ENCODE measurements around the gene ALK.

DNA sequence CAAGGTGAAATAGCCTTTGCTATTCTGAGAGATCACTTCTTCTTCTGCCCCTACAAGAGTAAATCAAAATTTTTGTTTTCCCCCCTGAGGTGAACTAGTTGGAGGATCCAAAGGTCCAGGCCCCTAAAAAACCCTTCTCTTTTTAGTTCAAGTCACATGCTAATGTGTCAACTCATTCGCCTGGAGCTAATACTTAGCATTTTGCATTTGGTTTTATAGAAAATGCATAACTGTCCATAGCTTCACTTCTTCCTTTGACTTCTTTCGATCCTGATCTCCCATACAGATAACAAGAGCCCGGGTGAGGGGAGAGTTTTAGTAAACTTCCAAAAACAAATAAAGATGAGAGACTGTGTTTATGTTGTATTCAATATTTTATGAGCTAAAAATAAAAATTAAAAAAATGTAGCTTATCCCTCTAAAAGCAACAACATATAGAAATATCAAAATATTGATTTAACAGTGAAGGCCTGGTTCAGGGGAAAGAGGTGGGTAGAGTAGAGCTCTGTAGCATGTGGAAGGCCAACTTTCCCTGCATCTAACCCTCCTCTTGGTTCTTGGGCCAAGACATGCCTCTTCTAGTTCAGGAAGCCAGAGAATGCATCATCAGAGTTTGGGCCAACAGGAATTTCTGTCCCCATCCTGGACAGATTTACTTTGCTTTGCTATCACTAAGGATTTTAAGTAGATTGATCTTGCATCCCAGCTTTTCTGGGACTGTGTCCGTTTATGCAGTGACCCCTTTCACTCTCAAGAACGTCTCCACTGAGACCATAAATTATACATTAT is 333.8 kb downstream of the ALK start:
- TF ChIP-seq, protein P1, sequence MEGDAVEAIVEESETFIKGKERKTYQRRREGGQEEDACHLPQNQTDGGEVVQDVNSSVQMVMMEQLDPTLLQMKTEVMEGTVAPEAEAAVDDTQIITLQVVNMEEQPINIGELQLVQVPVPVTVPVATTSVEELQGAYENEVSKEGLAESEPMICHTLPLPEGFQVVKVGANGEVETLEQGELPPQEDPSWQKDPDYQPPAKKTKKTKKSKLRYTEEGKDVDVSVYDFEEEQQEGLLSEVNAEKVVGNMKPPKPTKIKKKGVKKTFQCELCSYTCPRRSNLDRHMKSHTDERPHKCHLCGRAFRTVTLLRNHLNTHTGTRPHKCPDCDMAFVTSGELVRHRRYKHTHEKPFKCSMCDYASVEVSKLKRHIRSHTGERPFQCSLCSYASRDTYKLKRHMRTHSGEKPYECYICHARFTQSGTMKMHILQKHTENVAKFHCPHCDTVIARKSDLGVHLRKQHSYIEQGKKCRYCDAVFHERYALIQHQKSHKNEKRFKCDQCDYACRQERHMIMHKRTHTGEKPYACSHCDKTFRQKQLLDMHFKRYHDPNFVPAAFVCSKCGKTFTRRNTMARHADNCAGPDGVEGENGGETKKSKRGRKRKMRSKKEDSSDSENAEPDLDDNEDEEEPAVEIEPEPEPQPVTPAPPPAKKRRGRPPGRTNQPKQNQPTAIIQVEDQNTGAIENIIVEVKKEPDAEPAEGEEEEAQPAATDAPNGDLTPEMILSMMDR (IDR thresholded peaks at IDR 0.05; ENCODE audit: low read length) = no peak
- TF ChIP-seq EZH2phosphoT487 (IDR thresholded peaks at IDR 0.05; ENCODE audit: low read length) (no peak), EZH2 (optimal IDR thresholded peaks at IDR 0.05; ENCODE audit: low read depth, low read length) (no peak)
